Measurements from ENCODE around the gene KIRREL3. TPM values are rescaled to one million over a fixed set of nuclear protein-coding genes. Genes with fewer than 3 reads are reported as not detected.

KIRREL3 gene
- total RNA-seq, 2 experiments from 2014 or later: not detected

Small RNAs within 50 kb of the gene (microRNA-seq; reads per million reads assigned to microRNA genes)
- not detected for gene MIR3167 (ENCODE audit: borderline microRNAs expressed, borderline replicate concordance)

All from CD4-positive, alpha-beta T cell (primary cell).